ENCODE data around the gene ZBTB9.

- TF ChIP-seq CTCF (IDR thresholded peaks at IDR 0.05) (no peak), POLR2A (IDR thresholded peaks at IDR 0.05) (no peak), POLR2AphosphoS5 (IDR thresholded peaks at IDR 0.05) (no peak)
Measured at GRCh38 chr6:33417128-33417902, 37.1 kb upstream of the ZBTB9 start.
